ENCODE data around the gene BLOC1S5. TPM values are rescaled to one million over a fixed set of nuclear protein-coding genes. Genes with fewer than 3 reads are reported as not detected.
"Not testable (repeated sequence)": the region's sequence is repeated elsewhere in the genome, so short reads cannot be mapped to it uniquely, and the experiment has no call there.

Gene BLOC1S5
- total RNA-seq, 1 donor, result 7.1 TPM

DNA sequence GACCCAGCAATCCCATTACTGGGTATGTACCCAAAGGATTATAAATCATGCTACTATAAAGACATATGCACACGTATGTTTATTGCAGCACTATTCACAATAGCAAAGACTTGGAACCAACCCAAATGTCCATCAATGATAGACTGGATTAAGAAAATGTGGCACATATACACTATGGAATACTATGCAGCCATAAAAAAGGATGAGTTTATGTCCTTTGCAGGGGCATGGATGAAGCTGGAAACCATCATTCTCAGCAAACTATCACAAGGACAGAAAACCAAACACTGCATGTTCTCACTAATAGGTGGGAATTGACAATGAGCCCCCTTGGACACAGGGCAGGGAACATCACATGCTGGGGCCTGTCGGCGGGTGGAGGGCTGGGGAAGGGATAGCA, 30.1 kb downstream of the BLOC1S5 start:
- H3K4me1 ChIP-seq (ENCODE audit: insufficient read depth, low read length); H3K4me3 ChIP-seq (ENCODE audit: low read length); H3K27me3 ChIP-seq (ENCODE audit: insufficient read depth, low read length); H3K9me3 ChIP-seq (ENCODE audit: low read depth, low read length): not testable (repeated sequence)

DNA sequence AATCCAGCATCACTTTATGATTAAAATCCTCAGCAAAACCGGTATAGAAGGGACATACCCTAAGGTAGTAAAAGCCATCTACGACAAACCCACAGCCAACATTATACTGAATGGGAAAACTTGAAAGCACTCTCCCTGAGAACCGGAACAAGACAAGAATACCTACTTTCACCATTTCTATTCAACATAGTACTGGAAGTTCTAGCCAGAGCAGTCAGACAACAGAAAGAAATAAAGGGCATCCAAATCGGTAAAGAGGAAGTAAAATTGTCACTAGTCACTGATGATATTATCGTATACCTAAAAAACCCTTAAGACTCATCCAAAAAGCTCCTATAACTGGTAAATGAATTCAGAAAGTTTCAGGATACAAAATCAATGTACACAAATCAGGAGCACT, 33.3 kb downstream of the BLOC1S5 start:
- no peaks in the 10 kb centered on the region for H3K9me3 ChIP-seq (ENCODE audit: low read depth, low read length)
- H3K4me3 ChIP-seq (ENCODE audit: low read length), result no peak overlapping the region
- H3K27me3 ChIP-seq (ENCODE audit: insufficient read depth, low read length), result no peaks in the 10 kb centered on the region
- no peaks in the 10 kb centered on the region for H3K4me1 ChIP-seq (ENCODE audit: insufficient read depth, low read length)

DNA sequence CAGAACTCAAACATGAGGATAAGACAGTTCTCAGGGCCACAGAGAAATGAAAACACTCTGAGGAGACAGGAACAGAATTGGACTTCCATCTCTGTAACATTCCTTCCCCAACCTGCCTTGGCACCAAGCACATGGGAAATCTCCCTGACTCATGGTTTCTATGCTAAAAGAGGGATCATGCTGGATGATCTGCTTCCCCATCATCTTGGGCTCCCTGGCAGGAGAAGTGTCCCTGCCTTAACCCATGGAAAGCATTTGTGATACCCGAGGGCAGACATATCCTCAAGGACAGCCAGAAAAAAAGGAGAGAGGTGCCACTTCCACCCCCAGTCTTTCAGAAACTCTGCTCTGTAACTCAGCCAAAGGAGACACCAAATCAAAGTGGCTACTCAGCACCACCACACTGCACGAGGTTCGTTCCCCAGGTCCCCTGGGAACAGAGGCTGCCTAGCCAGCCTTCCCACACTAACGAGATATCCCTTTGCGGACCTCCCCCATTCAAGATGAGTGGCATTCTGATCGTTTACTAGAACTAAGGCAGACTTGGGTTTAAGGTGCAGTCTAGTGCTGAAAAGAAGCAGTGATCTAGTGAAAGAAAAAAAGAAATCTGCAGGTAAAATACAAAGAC, 34.8 kb downstream of the BLOC1S5 start:
- H3K9me3 ChIP-seq (ENCODE audit: low read depth, low read length), result no peaks in the 10 kb centered on the region
- H3K4me1 ChIP-seq (ENCODE audit: insufficient read depth, low read length), result no peaks in the 10 kb centered on the region
- H3K27me3 ChIP-seq (ENCODE audit: insufficient read depth, low read length), result no peaks in the 10 kb centered on the region
- no peak overlapping the region for H3K4me3 ChIP-seq (ENCODE audit: low read length)

DNA sequence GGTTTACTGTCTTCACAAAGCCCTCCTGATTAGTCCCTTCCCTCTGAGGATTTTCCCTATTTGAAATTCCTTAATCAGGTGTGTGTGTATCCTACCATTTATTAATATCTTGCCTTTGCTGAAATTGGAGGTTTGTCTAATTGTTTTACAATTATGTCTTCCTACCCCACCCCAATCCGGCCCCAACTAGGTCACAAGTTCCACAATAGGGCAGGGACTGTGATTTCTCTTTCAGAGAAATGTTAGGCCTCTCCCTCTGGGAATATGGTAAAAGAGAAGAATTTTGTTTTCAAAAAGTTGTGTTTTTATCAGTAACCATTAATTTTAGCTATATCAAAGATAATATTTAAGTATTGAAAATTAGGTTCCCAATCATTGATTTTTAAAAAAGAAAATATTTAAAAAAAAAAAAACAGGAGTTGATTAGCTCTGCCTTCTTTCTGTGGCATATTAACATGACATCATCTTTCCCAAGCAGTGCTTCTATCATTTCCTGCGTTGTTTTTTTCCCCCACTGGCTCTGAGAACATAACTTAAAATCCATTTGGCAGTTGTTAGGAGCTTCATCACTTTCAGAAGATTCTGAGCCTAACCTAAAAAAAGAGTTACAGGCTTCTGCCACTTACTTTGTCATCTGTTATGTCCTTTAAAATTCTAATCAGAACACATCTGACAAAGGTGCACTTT, 36.1 kb downstream of the BLOC1S5 start:
- H3K27me3 ChIP-seq (ENCODE audit: insufficient read depth, low read length), result no peaks in the 10 kb centered on the region
- no peaks in the 10 kb centered on the region for H3K4me1 ChIP-seq (ENCODE audit: insufficient read depth, low read length)
- H3K4me3 ChIP-seq (ENCODE audit: low read length), result no peak overlapping the region
- no peaks in the 10 kb centered on the region for H3K9me3 ChIP-seq (ENCODE audit: low read depth, low read length)

- no peaks in the 10 kb centered on the region for H3K4me1 ChIP-seq (ENCODE audit: insufficient read depth, low read length)
- no peak overlapping the region for H3K4me3 ChIP-seq (ENCODE audit: low read length)
- H3K9me3 ChIP-seq (ENCODE audit: low read depth, low read length), result no peaks in the 10 kb centered on the region
- no peaks in the 10 kb centered on the region for H3K27me3 ChIP-seq (ENCODE audit: insufficient read depth, low read length)
These were observed 37.4 kb downstream of the BLOC1S5 start for GRCh38 chr6:8026800-8027199.

DNA sequence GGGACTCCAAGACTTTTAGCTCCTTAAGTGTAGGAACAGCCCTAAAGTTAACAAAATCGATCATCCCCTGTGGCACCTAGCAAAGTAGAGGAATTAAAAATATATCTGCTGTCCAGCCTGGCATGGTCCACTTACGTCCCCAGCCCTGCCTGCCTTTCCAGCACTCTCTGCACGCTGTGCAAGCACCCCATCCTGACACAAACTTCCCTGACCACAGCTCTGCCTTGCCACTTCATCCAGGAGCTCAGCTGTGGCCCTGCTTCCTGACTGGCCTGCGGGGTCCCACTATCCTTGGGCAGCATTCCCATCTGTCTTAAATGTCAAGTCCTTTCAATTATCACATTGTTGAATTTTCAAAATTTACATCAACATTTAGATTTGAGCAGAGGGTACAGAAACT, 39.0 kb downstream of the BLOC1S5 start:
- no peaks in the 10 kb centered on the region for H3K27me3 ChIP-seq (ENCODE audit: insufficient read depth, low read length)
- no peaks in the 10 kb centered on the region for H3K9me3 ChIP-seq (ENCODE audit: low read depth, low read length)
- no peaks in the 10 kb centered on the region for H3K4me1 ChIP-seq (ENCODE audit: insufficient read depth, low read length)
- H3K4me3 ChIP-seq (ENCODE audit: low read length), result no peak overlapping the region

GRCh38 chr6:8023638-8024037, 40.6 kb downstream of the BLOC1S5 start:
- H3K4me3 ChIP-seq (ENCODE audit: low read length), result no peak overlapping the region

DNA sequence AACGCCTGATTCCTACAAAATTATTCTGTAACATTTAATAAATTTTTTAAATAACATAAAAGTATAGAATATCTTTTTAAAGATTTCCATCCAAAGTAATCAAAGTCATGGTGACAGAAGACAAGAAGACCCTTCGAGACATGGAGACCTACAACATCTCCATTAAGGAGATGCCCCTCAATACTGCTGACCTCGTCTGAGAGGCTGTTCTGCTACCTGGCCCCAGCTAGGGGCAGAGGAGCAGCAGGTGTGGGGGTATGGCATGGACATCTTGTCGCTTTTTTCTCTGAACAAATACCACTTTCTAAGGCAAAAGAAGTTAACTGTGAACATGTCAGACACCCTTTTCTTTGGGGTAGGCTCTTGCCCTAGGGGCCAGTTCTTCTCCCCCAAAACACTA, 44.1 kb downstream of the BLOC1S5 start:
- H3K27me3 ChIP-seq (ENCODE audit: insufficient read depth, low read length), result no peaks in the 10 kb centered on the region
- no peak overlapping the region for H3K4me3 ChIP-seq (ENCODE audit: low read length)
- no peaks in the 10 kb centered on the region for H3K9me3 ChIP-seq (ENCODE audit: low read depth, low read length)
- no peaks in the 10 kb centered on the region for H3K4me1 ChIP-seq (ENCODE audit: insufficient read depth, low read length)

More at GRCh38 chr6:8023638-8024037, 40.6 kb downstream of the BLOC1S5 start:
- Histone ChIP-seq H3K9me3 (ENCODE audit: low read depth, low read length) (no peaks in the 10 kb centered on the region), H3K4me1 (ENCODE audit: insufficient read depth, low read length) (no peaks in the 10 kb centered on the region), H3K27me3 (ENCODE audit: insufficient read depth, low read length) (no peaks in the 10 kb centered on the region)

- Histone ChIP-seq H3K4me3 (ENCODE audit: low read length) (no peak overlapping the region), H3K4me1 (ENCODE audit: insufficient read depth, low read length) (no peaks in the 10 kb centered on the region), H3K27me3 (ENCODE audit: insufficient read depth, low read length) (no peaks in the 10 kb centered on the region), H3K9me3 (ENCODE audit: low read depth, low read length) (no peaks in the 10 kb centered on the region)
These were observed 46.5 kb downstream of the BLOC1S5 start for GRCh38 chr6:8017705-8018104.

DNA sequence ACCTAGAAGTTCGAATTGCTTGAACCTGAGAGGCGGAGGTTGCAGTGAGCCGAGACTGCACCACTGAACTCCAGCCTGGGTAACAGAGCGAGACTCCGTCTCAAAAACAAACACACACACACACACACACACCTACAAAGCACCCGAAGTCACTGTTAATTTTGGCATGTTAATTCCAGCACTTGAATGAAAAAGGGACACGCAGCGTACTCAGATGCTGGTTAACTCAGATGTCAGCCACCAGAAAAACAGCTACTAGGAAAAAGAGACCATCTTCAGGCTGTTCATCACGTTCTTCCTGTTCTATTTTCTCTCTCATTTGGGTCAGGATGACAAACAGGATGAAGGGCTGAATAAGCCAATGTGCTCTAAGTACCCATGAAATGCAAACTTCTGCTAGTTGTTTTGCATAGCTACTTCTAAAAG, 46.9 kb downstream of the BLOC1S5 start:
- Histone ChIP-seq H3K27me3 (ENCODE audit: insufficient read depth, low read length) (no peaks in the 10 kb centered on the region), H3K9me3 (ENCODE audit: low read depth, low read length) (no peaks in the 10 kb centered on the region), H3K4me3 (ENCODE audit: low read length) (no peak overlapping the region), H3K4me1 (ENCODE audit: insufficient read depth, low read length) (no peaks in the 10 kb centered on the region)

DNA sequence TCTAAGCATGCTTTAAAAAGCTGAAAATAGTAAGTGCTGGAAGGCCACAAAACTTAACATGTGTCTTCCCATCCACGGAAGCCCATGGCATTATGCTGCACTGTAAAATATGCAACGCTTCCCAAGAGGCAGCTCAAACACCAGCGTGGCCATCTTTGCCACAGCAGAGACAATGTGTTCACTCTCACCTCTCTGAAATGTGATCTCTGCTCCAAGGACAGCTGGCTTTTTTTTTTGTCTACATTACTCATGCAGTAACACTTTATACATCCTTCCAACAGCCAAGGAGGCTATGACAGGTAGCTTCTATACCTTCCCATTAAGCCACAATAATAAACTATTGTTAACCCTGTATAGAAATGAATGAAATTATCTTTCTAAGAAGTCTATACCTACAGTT, 49.2 kb downstream of the BLOC1S5 start:
- Histone ChIP-seq H3K4me3 (ENCODE audit: low read length) (no peak overlapping the region), H3K9me3 (ENCODE audit: low read depth, low read length) (no peaks in the 10 kb centered on the region), H3K4me1 (ENCODE audit: insufficient read depth, low read length) (no peaks in the 10 kb centered on the region), H3K27me3 (ENCODE audit: insufficient read depth, low read length) (no peaks in the 10 kb centered on the region)

GRCh38 chr6:8013763-8014162, 50.4 kb downstream of the BLOC1S5 start:
- Histone ChIP-seq H3K27me3 (ENCODE audit: insufficient read depth, low read length) (no peaks in the 10 kb centered on the region), H3K9me3 (ENCODE audit: low read depth, low read length) (no peaks in the 10 kb centered on the region), H3K4me3 (ENCODE audit: low read length) (no peak overlapping the region), H3K4me1 (ENCODE audit: insufficient read depth, low read length) (no peaks in the 10 kb centered on the region)

- H3K27me3 ChIP-seq (ENCODE audit: insufficient read depth, low read length), result no peaks in the 10 kb centered on the region
- no peak overlapping the region for H3K4me3 ChIP-seq (ENCODE audit: low read length)
- H3K9me3 ChIP-seq (ENCODE audit: low read depth, low read length), result no peaks in the 10 kb centered on the region
- no peaks in the 10 kb centered on the region for H3K4me1 ChIP-seq (ENCODE audit: insufficient read depth, low read length)
These were observed 58.0 kb downstream of the BLOC1S5 start for GRCh38 chr6:8006208-8006607.

DNA sequence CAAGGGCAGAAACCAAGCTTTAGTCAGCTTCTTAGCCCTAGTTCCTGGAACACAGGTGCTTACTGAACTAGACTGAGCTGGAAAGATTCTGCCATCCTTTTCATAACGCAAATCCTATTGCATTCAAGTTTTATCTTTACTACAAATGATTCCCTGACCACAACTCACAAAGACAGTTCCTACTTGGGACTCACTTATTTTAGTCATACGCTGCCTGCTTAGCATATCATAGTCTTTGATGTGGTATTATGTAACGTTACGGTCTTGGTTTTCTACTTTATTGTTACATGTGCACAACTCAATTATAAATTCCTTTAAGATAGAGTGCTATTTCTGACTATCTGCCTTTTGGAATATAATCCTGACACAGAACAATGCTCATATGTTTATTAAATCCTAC, 59.1 kb downstream of the BLOC1S5 start:
- Histone ChIP-seq H3K4me3 (ENCODE audit: low read length) (no peak overlapping the region), H3K9me3 (ENCODE audit: low read depth, low read length) (no peaks in the 10 kb centered on the region), H3K4me1 (ENCODE audit: insufficient read depth, low read length) (no peaks in the 10 kb centered on the region), H3K27me3 (ENCODE audit: insufficient read depth, low read length) (no peaks in the 10 kb centered on the region)

DNA sequence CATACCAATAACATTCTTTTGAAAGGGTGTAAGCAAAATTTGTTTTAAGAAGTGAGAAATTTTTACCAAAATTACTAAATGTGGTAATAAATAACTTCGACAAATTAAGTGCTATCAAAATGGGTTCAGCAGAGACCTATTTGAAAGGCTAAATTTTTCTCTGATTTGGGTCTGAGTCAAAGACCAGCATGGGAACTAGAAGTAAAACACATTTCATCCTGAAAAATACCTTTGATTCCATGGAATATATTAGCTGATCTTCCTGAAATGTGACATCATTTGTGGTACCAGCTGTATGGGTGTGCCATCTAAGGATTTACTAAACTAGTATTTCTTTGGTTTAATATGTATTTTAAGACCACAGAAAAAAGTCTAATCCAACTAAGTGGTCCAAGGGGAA, 63.6 kb downstream of the BLOC1S5 start:
- H3K27me3 ChIP-seq (ENCODE audit: insufficient read depth, low read length), result no peaks in the 10 kb centered on the region
- no peaks in the 10 kb centered on the region for H3K9me3 ChIP-seq (ENCODE audit: low read depth, low read length)
- no peaks in the 10 kb centered on the region for H3K4me1 ChIP-seq (ENCODE audit: insufficient read depth, low read length)
- H3K4me3 ChIP-seq (ENCODE audit: low read length), result no peak overlapping the region

GRCh38 chr6:8000188-8000596, 64.0 kb downstream of the BLOC1S5 start:
- H3K4me1 ChIP-seq (ENCODE audit: insufficient read depth, low read length), result no peaks in the 10 kb centered on the region
- H3K4me3 ChIP-seq (ENCODE audit: low read length), result no peak overlapping the region
- H3K27me3 ChIP-seq (ENCODE audit: insufficient read depth, low read length), result no peaks in the 10 kb centered on the region
- no peaks in the 10 kb centered on the region for H3K9me3 ChIP-seq (ENCODE audit: low read depth, low read length)
